ENCODE results near the gene NCKAP5.

NCKAP5 gene

GRCh38 chr2:132969371-132969985 is 598.8 kb downstream of the NCKAP5 start:
- no peak overlapping the region for H2BK12ac ChIP-seq (ENCODE audit: low read length)
- H2AK5ac ChIP-seq (ENCODE audit: low read length), result no peak overlapping the region
- H4K8ac ChIP-seq (ENCODE audit: low read depth, low read length), result no peak overlapping the region
- H3K27me3 ChIP-seq (ENCODE audit: insufficient read depth, low read length), result no peaks in the 10 kb centered on the region
- H3K27ac ChIP-seq (ENCODE audit: low read depth, low read length), result no peak overlapping the region
- no peak overlapping the region for H3K23ac ChIP-seq (ENCODE audit: low read length)
- no peaks in the 10 kb centered on the region for H3K9me3 ChIP-seq (ENCODE audit: insufficient read depth, low read depth, low read length)
- no peak overlapping the region for H3K4me3 ChIP-seq (ENCODE audit: low read depth, low read length)
- H3K79me1 ChIP-seq (ENCODE audit: low read length), result no peaks in the 10 kb centered on the region
- no peak overlapping the region for H2AFZ ChIP-seq (ENCODE audit: insufficient read depth, low read length, poor library complexity)
- no peaks in the 10 kb centered on the region for H3K79me2 ChIP-seq (ENCODE audit: control insufficient read depth, insufficient read depth, low read length, poor library complexity)
- H3K36me3 ChIP-seq (ENCODE audit: control insufficient read depth in 1 of 2, insufficient read depth in 2 of 2, low read length in 2 of 2), result no peaks in the 10 kb centered on the region
- WGBS (ENCODE audit: extremely low coverage, insufficient coverage, insufficient read length), result no CpG with 5 or more reads among the region's 4 CpGs
- no peak overlapping the region for H3K14ac ChIP-seq (ENCODE audit: low read length)
- no peak overlapping the region for H3K9ac ChIP-seq (ENCODE audit: low read length)
- no peak overlapping the region for H4K12ac ChIP-seq (ENCODE audit: low read depth, low read length)
- H2BK5ac ChIP-seq (ENCODE audit: low read depth, low read length, poor library complexity), result no peak overlapping the region
- H3K18ac ChIP-seq (ENCODE audit: low read length), result no peak overlapping the region
- no peak overlapping the region for H3K4ac ChIP-seq (ENCODE audit: low read depth, low read length)
- H4K91ac ChIP-seq (ENCODE audit: low read depth, low read length), result no peak overlapping the region
- H3K4me1 ChIP-seq (ENCODE audit: control insufficient read depth in 1 of 2, insufficient read depth in 2 of 2, low read length in 2 of 2), result peaks cover 3 to 9% of the 10 kb centered on the region in 2 experiments
- H2BK120ac ChIP-seq (ENCODE audit: insufficient read depth, low read length, poor library complexity), result no peak overlapping the region
- no peak for DNase-seq
- no peak overlapping the region for H3K4me2 ChIP-seq (ENCODE audit: low read length)

- no peak overlapping the region for H2BK120ac ChIP-seq (ENCODE audit: insufficient read depth, low read length, poor library complexity)
- no peak overlapping the region for H2BK12ac ChIP-seq (ENCODE audit: low read length)
- no peak overlapping the region for H4K8ac ChIP-seq (ENCODE audit: low read depth, low read length)
- H3K27ac ChIP-seq (ENCODE audit: low read depth, low read length), result no peak overlapping the region
- H3K23ac ChIP-seq (ENCODE audit: low read length), result no peak overlapping the region
- no peaks in the 10 kb centered on the region for H3K27me3 ChIP-seq (ENCODE audit: insufficient read depth, low read length)
- no peaks in the 10 kb centered on the region for H3K36me3 ChIP-seq (ENCODE audit: control insufficient read depth in 1 of 2, insufficient read depth in 2 of 2, low read length in 2 of 2)
- no peak overlapping the region for H3K14ac ChIP-seq (ENCODE audit: low read length)
- no peaks in the 10 kb centered on the region for H3K79me1 ChIP-seq (ENCODE audit: low read length)
- peaks cover 0 to 2% of the 10 kb centered on the region in 2 experiments for H3K4me1 ChIP-seq (ENCODE audit: control insufficient read depth in 1 of 2, insufficient read depth in 2 of 2, low read length in 2 of 2)
- H3K9me3 ChIP-seq (ENCODE audit: insufficient read depth, low read depth, low read length), result no peaks in the 10 kb centered on the region
- H3K18ac ChIP-seq (ENCODE audit: low read length), result no peak overlapping the region
- no peak overlapping the region for H3K4ac ChIP-seq (ENCODE audit: low read depth, low read length)
- H4K12ac ChIP-seq (ENCODE audit: low read depth, low read length), result no peak overlapping the region
- no peak overlapping the region for H2AK5ac ChIP-seq (ENCODE audit: low read length)
- no peaks in the 10 kb centered on the region for H3K79me2 ChIP-seq (ENCODE audit: control insufficient read depth, insufficient read depth, low read length, poor library complexity)
- no peak for DNase-seq
- H3K4me3 ChIP-seq (ENCODE audit: low read depth, low read length), result no peak overlapping the region
- no peak overlapping the region for H4K91ac ChIP-seq (ENCODE audit: low read depth, low read length)
- H2AFZ ChIP-seq (ENCODE audit: insufficient read depth, low read length, poor library complexity), result no peak overlapping the region
- no peak overlapping the region for H3K9ac ChIP-seq (ENCODE audit: low read length)
- H2BK5ac ChIP-seq (ENCODE audit: low read depth, low read length, poor library complexity), result no peak overlapping the region
- H3K4me2 ChIP-seq (ENCODE audit: low read length), result no peak overlapping the region
These were observed 602.8 kb downstream of the NCKAP5 start for GRCh38 chr2:132965460-132965859.

- no peak overlapping the region for H3K14ac ChIP-seq (ENCODE audit: low read length)
- no peak overlapping the region for H4K91ac ChIP-seq (ENCODE audit: low read depth, low read length)
- no peak for DNase-seq
- no peaks in the 10 kb centered on the region for H3K4me1 ChIP-seq (ENCODE audit: control insufficient read depth in 1 of 2, insufficient read depth in 2 of 2, low read length in 2 of 2)
- no peaks in the 10 kb centered on the region for H3K9me3 ChIP-seq (ENCODE audit: insufficient read depth, low read depth, low read length)
- no peak overlapping the region for H3K23ac ChIP-seq (ENCODE audit: low read length)
- no peak overlapping the region for H3K9ac ChIP-seq (ENCODE audit: low read length)
- H2BK120ac ChIP-seq (ENCODE audit: insufficient read depth, low read length, poor library complexity), result no peak overlapping the region
- no peak overlapping the region for H4K8ac ChIP-seq (ENCODE audit: low read depth, low read length)
- no peak overlapping the region for H2BK5ac ChIP-seq (ENCODE audit: low read depth, low read length, poor library complexity)
- H3K27ac ChIP-seq (ENCODE audit: low read depth, low read length), result no peak overlapping the region
- no CpG with 5 or more reads among the region's 2 CpGs for WGBS (ENCODE audit: extremely low coverage, insufficient coverage, insufficient read length)
- H3K27me3 ChIP-seq (ENCODE audit: insufficient read depth, low read length), result no peaks in the 10 kb centered on the region
- no peaks in the 10 kb centered on the region for H3K36me3 ChIP-seq (ENCODE audit: control insufficient read depth in 1 of 2, insufficient read depth in 2 of 2, low read length in 2 of 2)
- no peak overlapping the region for H3K4me3 ChIP-seq (ENCODE audit: low read depth, low read length)
- H2AFZ ChIP-seq (ENCODE audit: insufficient read depth, low read length, poor library complexity), result no peak overlapping the region
- no peak overlapping the region for H3K4ac ChIP-seq (ENCODE audit: low read depth, low read length)
- no peak overlapping the region for H2BK12ac ChIP-seq (ENCODE audit: low read length)
- no peak overlapping the region for H3K18ac ChIP-seq (ENCODE audit: low read length)
- H3K79me1 ChIP-seq (ENCODE audit: low read length), result no peaks in the 10 kb centered on the region
- H2AK5ac ChIP-seq (ENCODE audit: low read length), result no peak overlapping the region
- H3K79me2 ChIP-seq (ENCODE audit: control insufficient read depth, insufficient read depth, low read length, poor library complexity), result no peaks in the 10 kb centered on the region
- no peak overlapping the region for H3K4me2 ChIP-seq (ENCODE audit: low read length)
- H4K12ac ChIP-seq (ENCODE audit: low read depth, low read length), result no peak overlapping the region
These were observed 605.1 kb downstream of the NCKAP5 start for GRCh38 chr2:132963161-132963560.

- no peak overlapping the region for H2BK5ac ChIP-seq (ENCODE audit: low read depth, low read length, poor library complexity)
- no peak overlapping the region for H2BK12ac ChIP-seq (ENCODE audit: low read length)
- no peak overlapping the region for H3K9ac ChIP-seq (ENCODE audit: low read length)
- H3K4me2 ChIP-seq (ENCODE audit: low read length), result no peak overlapping the region
- H4K12ac ChIP-seq (ENCODE audit: low read depth, low read length), result no peak overlapping the region
- no peak overlapping the region for H3K4me3 ChIP-seq (ENCODE audit: low read depth, low read length)
- no peak for DNase-seq
- H3K79me1 ChIP-seq (ENCODE audit: low read length), result no peaks in the 10 kb centered on the region
- H3K27me3 ChIP-seq (ENCODE audit: insufficient read depth, low read length), result no peaks in the 10 kb centered on the region
- H3K23ac ChIP-seq (ENCODE audit: low read length), result no peak overlapping the region
- H3K27ac ChIP-seq (ENCODE audit: low read depth, low read length), result no peak overlapping the region
- H2AK5ac ChIP-seq (ENCODE audit: low read length), result no peak overlapping the region
- no peak overlapping the region for H3K18ac ChIP-seq (ENCODE audit: low read length)
- H3K36me3 ChIP-seq (ENCODE audit: control insufficient read depth in 1 of 2, insufficient read depth in 2 of 2, low read length in 2 of 2), result no peaks in the 10 kb centered on the region
- no peaks in the 10 kb centered on the region for H3K79me2 ChIP-seq (ENCODE audit: control insufficient read depth, insufficient read depth, low read length, poor library complexity)
- no peaks in the 10 kb centered on the region for H3K4me1 ChIP-seq (ENCODE audit: control insufficient read depth in 1 of 2, insufficient read depth in 2 of 2, low read length in 2 of 2)
- no peak overlapping the region for H2AFZ ChIP-seq (ENCODE audit: insufficient read depth, low read length, poor library complexity)
- no CpG with 5 or more reads among the region's 2 CpGs for WGBS (ENCODE audit: extremely low coverage, insufficient coverage, insufficient read length)
- no peak overlapping the region for H3K14ac ChIP-seq (ENCODE audit: low read length)
- no peak overlapping the region for H2BK120ac ChIP-seq (ENCODE audit: insufficient read depth, low read length, poor library complexity)
- H4K8ac ChIP-seq (ENCODE audit: low read depth, low read length), result no peak overlapping the region
- no peak overlapping the region for H4K91ac ChIP-seq (ENCODE audit: low read depth, low read length)
- no peaks in the 10 kb centered on the region for H3K9me3 ChIP-seq (ENCODE audit: insufficient read depth, low read depth, low read length)
- no peak overlapping the region for H3K4ac ChIP-seq (ENCODE audit: low read depth, low read length)
These were observed 609.4 kb downstream of the NCKAP5 start for GRCh38 chr2:132958887-132959286.
